Sigmoid colon (tissue), 4 donors: ENCODE results near the gene CDK11B.
"Not testable (repeated sequence)": the region's sequence is repeated elsewhere in the genome, so short reads cannot be mapped to it uniquely, and the experiment has no call there.

Experiments used
- POLR2A ChIP-seq, 2 donors: fragments of 450-650 bp; IDR thresholded peaks; one replicate each; pipeline ENCODE4 v1.6.1; 2016; ENCODE audit warnings: antibody characterized with exemption in 2 of 2, mild to moderate bottlenecking in 2 of 2, moderate library complexity in 2 of 2
- POLR2AphosphoS5 ChIP-seq, 4 donors: sonication (generic); formaldehyde crosslinking; IDR thresholded peaks; one replicate each; pipeline ENCODE4 v1.6.1; 2017; ENCODE audit warnings: antibody characterized with exemption in 4 of 4
- TF ChIP-seq, protein P1 (sequence below), 4 experiments: fragments of 450-650 bp in 3 of 4; fragments of 200-600 bp in 1 of 4; IDR thresholded peaks; one replicate each; pipeline ENCODE4 v1.5.1; 2016 to 2019; ENCODE audit warnings: antibody characterized with exemption in 4 of 4, mild to moderate bottlenecking in 3 of 4, moderate library complexity in 2 of 4

DNA sequence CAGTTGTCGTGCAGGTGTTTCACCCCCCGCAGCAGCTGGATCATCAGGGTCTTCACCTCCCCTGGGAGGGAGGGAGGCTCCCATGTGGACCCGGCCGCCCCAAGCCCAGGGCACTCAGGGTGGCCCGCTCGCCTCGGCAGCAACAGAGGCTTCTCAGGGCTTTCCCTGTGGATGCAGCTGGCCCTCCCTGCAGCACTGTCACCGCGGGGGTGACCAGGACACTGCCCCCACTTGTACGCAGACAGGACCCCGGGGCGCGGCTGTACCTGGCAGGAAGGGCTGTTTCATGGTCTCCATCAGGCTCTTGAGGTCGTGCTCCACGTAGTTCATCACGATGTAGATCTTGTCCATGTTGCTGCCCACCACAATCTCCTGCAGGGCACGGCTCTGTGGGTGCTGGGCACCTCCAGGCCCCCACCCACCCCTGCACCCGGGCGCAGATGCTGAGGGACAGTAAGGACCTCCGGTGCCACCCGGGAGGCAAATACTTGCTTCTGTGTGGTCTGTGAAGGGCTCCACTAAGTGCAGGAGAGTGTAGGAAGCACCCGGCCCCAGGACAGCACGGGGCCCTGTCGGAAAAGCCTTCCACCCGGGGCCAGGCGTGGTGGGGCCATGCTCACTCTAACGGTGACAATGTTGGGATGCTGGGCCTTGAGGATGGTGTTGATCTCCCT is 45.6 kb upstream of the CDK11B start:
- TF ChIP-seq, protein P1, sequence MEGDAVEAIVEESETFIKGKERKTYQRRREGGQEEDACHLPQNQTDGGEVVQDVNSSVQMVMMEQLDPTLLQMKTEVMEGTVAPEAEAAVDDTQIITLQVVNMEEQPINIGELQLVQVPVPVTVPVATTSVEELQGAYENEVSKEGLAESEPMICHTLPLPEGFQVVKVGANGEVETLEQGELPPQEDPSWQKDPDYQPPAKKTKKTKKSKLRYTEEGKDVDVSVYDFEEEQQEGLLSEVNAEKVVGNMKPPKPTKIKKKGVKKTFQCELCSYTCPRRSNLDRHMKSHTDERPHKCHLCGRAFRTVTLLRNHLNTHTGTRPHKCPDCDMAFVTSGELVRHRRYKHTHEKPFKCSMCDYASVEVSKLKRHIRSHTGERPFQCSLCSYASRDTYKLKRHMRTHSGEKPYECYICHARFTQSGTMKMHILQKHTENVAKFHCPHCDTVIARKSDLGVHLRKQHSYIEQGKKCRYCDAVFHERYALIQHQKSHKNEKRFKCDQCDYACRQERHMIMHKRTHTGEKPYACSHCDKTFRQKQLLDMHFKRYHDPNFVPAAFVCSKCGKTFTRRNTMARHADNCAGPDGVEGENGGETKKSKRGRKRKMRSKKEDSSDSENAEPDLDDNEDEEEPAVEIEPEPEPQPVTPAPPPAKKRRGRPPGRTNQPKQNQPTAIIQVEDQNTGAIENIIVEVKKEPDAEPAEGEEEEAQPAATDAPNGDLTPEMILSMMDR (IDR thresholded peaks at IDR 0.05), result not testable (repeated sequence)
- not testable (repeated sequence) for TF ChIP-seq POLR2AphosphoS5, POLR2A (IDR thresholded peaks at IDR 0.05)
